Spleen (tissue), 7 donors: ENCODE results near the gene THBS1.

Experiments used
- CTCF ChIP-seq, 11 experiments: fragments of 200-600 bp in 7 of 11; fragments of 450-650 bp in 4 of 11; sonication (generic) in 4 of 11; IDR thresholded peaks in 8 of 11; conservative IDR thresholded peaks in 3 of 11; 1 replicate in 7 of 11; 2 replicates in 4 of 11; pipeline versions ENCODE4 v1.4.0 to v1.8.0; 2016 to 2021; ENCODE audit warnings: antibody characterized with exemption in 11 of 11, inconsistent platforms in 4 of 11, mild to moderate bottlenecking in 1 of 11
- POLR2A ChIP-seq, 3 donors: fragments of 450-650 bp; IDR thresholded peaks; one replicate each; pipeline ENCODE4 v1.5.1; 2017; ENCODE audit warnings: antibody characterized with exemption in 3 of 3, mild to moderate bottlenecking in 1 of 3
- POLR2AphosphoS5 ChIP-seq, 3 donors: sonication (generic); formaldehyde crosslinking; IDR thresholded peaks; one replicate each; pipeline ENCODE4 v1.5.1; 2017; ENCODE audit warnings: antibody characterized with exemption in 3 of 3
- donor health status: DM: no; HTN: no; CAD: no; lungs with moderate emphysema.
- donor health status: DM: no; HTN: no; CAD: no.
- donor health status: DM: no; HTN: no; CAD: no.

- TF ChIP-seq CTCF (IDR thresholded peaks at IDR 0.05 in 8 of 11, conservative IDR thresholded peaks at IDR 0.05 in 3 of 11): no peak
- TF ChIP-seq POLR2AphosphoS5 (IDR thresholded peaks at IDR 0.05): no peak
- no peak for TF ChIP-seq POLR2A (IDR thresholded peaks at IDR 0.05)
These were observed 26.8 kb upstream of the THBS1 start for GRCh38 chr15:39553947-39554693.
